GM18505 (cell line): ENCODE results near the gene KRT33A.

Source experiments
- ATAC-seq: cut with Tn5 transposase; IDR thresholded peaks from one replicate; pipeline ENCODE4 v1.9.1; 2021; ENCODE audit not compliant: unreplicated experiment
- POLR2A ChIP-seq: IDR thresholded peaks from 4 replicates; pipeline ENCODE4 v1.6.1; 2011; ENCODE audit warnings: borderline replicate concordance; ENCODE audit not compliant: insufficient read depth, insufficient read length; ENCODE audit errors: extremely low read depth

KRT33A gene

GRCh38 chr17:41315204-41315794, 35.3 kb downstream of the KRT33A start, which contains the start of gene KRTAP17-1:
Gene KRTAP17-1 (minus strand): TSS chr17:41315710. CDS start chr17:41315650, 60 bp downstream.
- ATAC-seq: no peak
- no peak for TF ChIP-seq POLR2A

GRCh38 chr17:41311111-41311510, 39.5 kb downstream of the KRT33A start:
- no peak for TF ChIP-seq POLR2A
- ATAC-seq: no peak

GRCh38 chr17:41308918-41309359, 41.7 kb downstream of the KRT33A start, which contains the start of gene KRTAP16-1:
Gene KRTAP16-1 (minus strand): TSS chr17:41309309. CDS start chr17:41309253, 56 bp downstream.
- ATAC-seq: no peak
- TF ChIP-seq POLR2A: no peak

GRCh38 chr17:41308251-41308917, 42.2 kb downstream of the KRT33A start:
- TF ChIP-seq POLR2A: no peak
- ATAC-seq: no peak

- no peak for TF ChIP-seq POLR2A
- ATAC-seq: no peak
Measured at GRCh38 chr17:41307647-41308046, 43.0 kb downstream of the KRT33A start.

- no peak for TF ChIP-seq POLR2A
- ATAC-seq: no peak
Measured at GRCh38 chr17:41304091-41304490, 46.5 kb downstream of the KRT33A start.

GRCh38 chr17:41302981-41303380, 47.6 kb downstream of the KRT33A start:
- TF ChIP-seq POLR2A: no peak
- no peak for ATAC-seq

GRCh38 chr17:41301916-41302901, 48.4 kb downstream of the KRT33A start, which contains the start of gene KRTAP29-1:
Gene KRTAP29-1 (minus strand): TSS chr17:41302851. CDS start chr17:41302851, 0 bp downstream.
- TF ChIP-seq POLR2A: no peak
- ATAC-seq: no peak

GRCh38 chr17:41301204-41301790, 49.3 kb downstream of the KRT33A start:
- no peak for ATAC-seq
- no peak for TF ChIP-seq POLR2A

- ATAC-seq: no peak
- TF ChIP-seq POLR2A: no peak
Measured at GRCh38 chr17:41298458-41299135, 52.0 kb downstream of the KRT33A start.

GRCh38 chr17:41296846-41297245, 53.8 kb downstream of the KRT33A start:
- TF ChIP-seq POLR2A: no peak
- no peak for ATAC-seq
